Fibroblast of skin of left biceps (primary cell): ENCODE data around the gene VSIG10L.

Source experiments
- DNase-seq, 2 experiments: peaks; one replicate each; pipeline ENCODE4 v3.0.0-alpha.2; 2013; ENCODE audit warnings: low read depth in 2 of 2

The VSIG10L gene

DNA sequence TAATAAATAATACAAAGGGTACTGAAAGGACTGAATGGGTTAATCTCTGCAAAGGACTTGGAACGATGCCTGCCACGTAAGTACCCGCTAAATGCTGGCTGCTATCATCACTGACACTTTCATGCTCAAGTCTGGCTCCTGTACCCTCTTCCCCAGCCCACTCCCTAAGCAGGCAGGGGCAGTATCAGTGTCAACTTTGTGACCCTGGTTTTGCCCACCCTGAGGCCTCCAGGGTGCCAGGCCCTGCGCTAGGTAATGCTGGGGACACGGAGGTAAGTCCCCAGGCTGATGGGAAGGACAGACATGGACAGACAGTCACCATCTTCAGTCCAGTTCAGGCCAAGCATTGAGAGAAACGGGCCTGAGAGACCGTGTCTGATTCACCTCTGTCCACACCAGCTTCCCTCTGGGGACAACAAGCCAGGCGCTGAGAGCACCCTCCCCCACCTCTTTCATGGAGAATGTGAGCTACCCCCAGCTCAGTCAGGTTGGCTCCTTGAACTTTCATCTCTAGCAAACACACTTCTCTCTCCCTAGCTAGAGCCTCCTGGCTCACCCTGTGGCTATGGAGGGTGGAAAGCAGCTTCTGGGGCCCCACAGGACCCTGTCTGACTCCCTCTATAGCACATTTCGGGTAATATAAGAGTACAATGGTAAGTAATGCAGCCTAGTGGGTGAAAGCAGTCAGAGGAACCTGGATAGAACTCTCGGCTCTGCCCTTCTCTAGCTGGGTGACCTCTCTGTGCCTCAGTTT lies 23.4 kb upstream of the VSIG10L start:
- DNase-seq = no peak

DNA sequence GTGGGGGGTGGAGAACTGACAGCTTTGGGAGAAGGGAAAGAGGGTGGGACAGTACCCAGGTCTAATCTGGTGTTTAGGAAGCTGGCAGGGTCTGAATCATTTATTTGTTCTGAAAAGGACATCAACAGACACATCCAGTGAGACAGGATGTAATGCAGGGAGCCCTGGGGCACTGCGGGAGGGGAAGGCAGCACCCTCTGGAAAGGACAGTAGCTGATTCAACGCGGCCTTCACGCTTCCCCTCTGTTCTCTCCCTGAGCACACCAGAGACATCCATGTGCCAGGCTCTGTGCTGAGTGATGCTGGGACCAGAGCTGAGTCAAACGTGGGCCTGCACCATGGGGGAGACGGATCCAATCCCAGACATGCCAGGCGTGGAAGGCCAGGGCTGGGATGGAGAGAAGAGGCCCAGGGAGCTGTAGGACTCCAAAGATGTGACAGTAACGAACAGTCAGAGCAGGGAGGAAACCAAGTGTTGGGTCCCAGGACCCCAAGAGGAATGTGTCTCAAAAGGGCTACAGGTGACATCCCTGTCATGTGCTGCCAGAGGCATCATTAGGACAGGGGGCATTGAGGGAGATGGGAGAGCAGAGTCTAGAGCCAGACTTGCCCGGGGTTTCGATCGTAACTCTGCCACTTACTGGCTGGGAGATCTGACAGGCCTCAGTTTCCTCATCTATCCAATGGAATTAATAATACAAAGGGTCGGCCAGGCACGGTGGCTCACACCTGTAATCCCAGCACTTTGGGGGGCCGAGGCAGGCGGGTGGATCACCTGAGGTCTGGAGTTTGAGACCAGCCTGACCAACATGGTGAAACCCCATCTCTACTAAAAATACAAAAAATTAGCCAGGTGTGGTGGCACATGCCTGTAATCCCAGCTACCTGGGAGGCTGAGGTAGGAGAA lies 22.5 kb upstream of the VSIG10L start:
- no peak for DNase-seq

DNA sequence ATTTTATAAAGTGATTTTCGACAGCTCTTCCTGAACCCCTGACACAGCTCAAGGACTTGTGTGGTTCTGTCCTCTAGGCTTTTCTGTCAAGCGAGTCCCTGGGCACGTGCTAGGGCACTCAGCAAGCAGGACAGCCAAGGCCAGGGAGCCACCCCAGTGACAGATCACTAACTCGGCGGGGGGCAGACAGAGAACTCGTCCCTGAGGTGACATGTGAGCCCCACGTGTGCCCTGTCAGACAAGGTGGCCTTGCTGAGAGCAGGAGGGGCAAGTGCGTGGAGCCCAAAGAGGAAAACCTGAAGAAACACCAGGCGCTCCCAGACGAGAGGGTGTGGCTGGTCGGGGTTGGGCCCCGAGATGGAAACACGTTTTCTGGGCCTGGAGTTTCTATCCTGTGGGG lies 19.3 kb upstream of the VSIG10L start:
- no peak for DNase-seq

DNA sequence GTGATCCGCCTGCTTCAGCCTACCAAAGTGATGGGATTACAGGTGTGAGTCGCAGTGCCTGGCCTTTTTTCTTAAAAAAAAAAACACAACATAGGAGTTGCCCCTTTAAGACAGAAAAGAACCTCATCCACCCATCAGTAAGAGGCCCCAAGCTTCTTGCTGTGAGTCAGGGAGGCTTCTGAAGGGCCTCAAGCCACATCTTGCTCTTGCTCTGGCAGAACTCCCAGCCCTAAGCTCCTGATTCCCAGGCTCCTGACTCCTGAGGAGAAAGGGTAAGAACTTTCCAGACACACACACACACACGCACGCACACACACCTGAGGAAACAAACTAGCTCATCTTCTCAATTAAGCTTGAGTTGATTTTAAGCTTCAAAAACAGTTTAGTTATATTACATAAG lies 17.4 kb upstream of the VSIG10L start:
- DNase-seq = peak; percentile 44 to 51

DNA sequence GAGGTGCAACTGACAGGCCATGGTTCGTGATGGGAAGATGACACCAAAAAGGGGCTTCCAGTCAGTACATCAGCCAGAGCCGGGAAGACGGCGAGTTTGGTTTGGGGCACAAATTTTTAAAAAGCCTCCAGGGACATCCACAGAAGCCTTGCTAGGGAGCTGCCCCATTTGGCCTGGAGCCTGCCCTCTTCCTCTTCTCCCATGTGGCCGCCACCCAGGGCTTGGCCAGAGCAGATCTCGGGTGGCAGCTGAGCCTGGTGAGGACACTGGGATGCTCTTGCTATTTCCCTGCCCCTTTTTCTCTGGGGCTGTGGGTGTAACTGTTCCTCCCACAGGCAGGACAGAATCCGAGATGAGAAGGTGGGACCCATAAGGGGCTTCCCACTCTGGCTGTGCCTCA lies 16.0 kb upstream of the VSIG10L start:
- no peak for DNase-seq

DNA sequence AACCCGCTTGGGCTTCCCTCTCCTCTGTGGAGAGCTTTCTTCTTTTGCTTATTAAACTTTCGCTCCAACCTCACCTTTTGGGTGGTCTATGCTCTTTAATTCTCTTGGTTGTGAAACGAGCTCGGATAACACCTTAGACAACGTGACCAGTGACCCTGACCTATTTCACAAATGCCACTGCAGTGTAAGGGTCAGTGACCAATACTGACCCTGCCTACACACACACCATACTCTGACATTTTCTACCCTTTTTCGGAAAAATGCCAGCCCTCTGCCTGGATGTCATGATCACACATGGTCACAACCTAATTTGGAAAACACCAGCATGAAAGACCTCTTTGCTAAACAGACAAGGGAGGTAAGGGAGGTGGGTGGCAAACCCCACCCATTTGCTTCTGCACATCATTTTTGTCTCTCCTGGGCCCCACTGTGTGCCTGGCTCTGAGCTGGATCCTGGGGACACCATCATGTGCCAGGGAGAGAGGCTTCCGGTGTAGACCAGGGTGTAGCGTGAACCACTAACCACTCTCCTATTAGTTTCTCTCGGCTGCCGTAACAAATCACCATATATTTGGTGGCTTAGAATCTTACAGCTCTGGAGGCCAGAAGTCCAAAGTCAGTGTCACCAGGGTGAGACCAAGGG lies 14.3 kb upstream of the VSIG10L start:
- no peak for DNase-seq

DNA sequence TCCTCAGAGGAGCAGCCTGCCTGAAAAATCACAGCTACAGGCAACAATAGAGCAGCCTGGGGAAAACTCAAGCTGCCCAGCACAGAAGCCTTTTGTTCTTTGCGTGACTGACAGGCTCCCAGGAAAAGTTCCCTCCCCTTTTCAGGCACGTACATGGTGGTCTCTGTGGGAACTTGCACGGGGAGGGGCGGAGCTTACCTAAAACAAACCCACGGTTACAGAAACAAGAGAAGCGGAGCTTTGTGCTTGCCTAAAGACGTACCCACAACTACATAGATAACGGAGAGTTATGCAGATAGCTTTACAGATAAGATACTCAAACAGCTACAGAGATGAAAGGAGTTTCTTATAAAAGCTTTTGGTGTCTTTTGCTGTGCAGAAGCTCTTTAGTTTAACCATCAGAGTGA lies 12.8 kb upstream of the VSIG10L start:
- DNase-seq = no peak

DNA sequence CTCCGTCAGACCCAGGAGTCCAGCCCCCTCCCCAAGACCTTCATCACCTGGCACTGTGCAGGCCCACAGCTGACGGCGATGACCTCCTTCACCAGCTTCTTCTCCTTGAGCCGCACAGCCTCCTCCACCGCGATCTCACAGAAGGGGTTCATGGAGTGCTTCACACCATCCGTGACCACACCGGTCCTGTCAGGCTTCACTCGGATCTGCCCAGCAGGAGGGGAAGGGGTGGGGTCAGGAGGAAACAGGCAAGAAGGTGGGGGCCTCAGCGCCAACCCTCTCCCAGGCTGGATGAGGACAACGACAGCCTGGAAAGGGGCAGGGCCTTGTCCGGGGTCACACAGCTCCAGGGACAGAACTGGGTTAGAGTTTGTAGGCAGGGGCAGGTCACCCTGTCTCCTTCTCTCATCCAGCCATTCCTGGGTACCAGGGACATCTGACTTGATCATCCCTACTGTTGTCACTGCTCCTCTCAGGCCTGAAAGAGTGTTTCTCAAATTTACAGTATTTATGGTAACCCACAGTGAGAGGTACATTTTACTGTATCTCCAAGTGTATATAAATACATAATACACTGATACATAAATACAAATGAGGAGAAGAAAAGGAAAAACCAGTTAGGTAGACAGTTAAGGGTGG lies 12.3 kb upstream of the VSIG10L start:
- no peak for DNase-seq

DNA sequence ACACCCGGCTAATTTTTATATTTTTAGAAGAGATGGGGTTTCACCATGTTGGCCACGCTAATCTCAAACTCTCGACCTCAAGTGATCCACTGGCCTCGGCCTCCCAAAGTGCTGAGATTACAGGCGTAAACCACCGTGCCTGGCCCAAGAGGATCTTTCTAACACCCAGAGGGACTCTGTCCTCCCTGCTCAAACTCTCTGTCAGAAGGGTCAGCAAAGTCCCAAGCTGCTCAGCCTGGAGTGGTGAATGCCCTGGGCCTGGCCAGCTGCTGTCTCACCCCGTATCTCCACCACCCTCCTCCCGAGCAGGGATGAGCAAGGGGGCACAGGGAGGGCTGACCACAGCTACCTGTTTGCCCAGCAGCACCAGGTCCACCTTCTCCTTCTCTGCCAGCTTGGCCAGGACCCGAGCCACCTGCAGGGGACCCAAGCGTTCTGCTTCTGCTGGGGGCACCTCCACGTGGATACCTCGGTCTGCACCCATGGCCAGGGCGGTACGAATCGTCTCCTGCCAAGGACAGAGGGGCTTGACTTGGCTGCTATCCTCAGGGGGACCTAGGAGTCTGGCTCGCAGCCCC lies 10.9 kb upstream of the VSIG10L start:
- no peak for DNase-seq

DNA sequence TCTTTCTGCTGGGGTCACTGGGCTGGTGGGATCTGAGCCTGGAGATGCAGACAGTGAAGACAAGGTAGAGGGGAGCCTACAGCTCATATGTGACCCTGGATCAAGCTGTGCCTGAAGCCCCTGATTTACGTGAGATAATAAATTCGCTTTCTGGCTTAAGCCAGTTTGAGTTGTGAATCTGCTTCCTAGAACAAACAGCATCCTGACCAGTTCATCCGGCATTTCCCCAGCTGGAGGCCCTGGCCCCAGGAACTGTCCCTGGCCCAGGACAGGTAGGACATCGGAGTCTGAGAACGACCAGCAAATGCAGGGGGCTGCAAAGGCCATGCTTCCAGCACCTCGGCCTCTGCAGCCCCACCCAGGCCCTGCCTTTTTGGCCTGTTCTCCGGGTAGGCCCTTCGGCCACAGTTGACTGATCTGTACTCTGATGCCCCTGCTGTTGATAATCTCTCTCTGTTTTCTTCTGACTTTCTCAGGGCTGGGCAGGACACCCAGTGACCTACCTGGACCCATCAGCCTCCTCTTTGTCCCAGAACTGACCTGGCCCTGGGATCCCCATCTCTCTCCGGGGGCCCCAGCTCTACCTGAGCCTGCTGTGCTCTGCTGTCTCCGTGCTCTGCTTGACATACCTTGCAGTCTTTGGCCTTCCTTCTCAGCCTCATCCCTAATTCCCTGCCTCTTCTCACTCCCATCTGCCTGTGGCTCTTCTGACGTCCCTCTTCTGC lies 9.5 kb upstream of the VSIG10L start:
- no peak for DNase-seq

DNA sequence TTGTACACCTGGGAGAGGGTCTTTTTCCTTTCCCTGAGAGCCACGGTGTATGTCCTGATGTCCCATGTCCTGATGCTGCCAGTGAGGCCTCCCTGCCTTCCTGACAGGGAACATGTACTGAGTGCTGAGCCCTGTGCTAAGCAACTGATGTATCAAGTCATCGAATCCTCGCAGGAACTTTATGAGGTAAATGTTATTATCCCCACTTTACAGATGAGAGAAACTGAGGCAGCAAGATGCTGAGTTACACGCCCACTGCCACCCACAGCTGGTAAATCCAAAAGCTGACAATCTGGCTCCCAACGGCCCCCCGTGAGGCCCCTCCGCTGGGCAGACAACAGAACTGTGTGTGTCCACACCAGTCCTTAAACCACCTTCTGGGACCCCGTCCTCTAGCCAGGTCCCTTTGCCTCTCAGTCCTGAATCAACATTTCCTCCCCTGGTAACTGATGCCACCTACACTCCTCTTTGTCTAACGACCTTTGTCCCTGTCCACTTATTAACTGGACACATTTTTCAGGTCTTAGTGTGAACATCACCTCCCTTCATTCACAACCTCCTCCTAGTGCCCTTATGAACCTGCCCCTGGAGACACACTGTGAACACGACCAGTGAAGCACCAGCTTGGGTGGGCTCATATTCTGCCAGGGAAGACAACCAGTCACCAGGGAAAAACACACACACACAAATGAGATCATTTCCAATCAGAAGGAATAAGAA lies 5.4 kb upstream of the VSIG10L start:
- DNase-seq = no peak

DNA sequence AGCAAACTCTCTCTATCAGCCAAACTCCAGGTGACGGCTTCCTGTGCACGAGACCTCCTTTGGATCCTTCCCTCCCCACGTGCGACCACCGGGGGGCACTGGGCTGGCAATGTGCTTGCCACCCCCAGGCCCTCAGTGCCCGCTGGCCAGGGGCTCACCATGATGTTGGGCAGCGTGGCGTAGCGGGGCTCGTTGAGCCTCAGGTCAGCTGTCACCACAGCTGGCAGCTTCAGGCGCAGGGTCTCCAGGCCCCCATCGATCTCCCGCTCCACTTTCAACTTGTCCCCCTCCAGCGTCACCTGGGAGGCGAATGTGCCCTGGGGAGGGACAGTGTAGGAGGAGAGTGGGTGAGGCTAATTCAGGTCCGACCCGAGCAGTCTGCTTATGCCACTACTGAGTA lies 4.8 kb upstream of the VSIG10L start:
- no peak for DNase-seq

DNA sequence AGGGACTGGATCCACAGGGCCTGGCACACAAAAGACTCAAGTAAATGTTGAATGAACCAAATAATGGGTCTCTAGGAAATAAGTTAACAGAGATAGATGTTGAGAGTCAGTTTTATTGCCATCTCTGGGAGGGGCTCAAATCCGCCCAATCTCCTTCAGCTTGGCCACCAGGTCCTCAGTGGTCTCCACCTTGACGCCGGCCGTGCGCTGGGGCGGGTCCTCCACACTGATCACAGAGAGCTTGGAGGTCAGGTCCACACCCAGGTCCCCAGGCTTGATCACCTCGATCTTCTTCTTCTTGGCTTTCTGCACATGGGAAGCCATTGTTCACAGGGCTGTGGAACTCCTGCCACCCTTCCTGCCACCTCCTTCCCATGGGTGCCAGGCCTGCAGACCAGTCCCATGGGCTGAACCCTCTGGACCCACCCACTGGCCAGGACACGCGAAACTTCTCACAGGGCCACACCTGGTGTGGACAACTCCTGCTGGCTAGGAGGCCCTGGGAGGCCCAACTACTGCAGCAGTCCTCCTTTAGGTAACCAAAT lies 3.2 kb upstream of the VSIG10L start:
- no peak for DNase-seq

DNA sequence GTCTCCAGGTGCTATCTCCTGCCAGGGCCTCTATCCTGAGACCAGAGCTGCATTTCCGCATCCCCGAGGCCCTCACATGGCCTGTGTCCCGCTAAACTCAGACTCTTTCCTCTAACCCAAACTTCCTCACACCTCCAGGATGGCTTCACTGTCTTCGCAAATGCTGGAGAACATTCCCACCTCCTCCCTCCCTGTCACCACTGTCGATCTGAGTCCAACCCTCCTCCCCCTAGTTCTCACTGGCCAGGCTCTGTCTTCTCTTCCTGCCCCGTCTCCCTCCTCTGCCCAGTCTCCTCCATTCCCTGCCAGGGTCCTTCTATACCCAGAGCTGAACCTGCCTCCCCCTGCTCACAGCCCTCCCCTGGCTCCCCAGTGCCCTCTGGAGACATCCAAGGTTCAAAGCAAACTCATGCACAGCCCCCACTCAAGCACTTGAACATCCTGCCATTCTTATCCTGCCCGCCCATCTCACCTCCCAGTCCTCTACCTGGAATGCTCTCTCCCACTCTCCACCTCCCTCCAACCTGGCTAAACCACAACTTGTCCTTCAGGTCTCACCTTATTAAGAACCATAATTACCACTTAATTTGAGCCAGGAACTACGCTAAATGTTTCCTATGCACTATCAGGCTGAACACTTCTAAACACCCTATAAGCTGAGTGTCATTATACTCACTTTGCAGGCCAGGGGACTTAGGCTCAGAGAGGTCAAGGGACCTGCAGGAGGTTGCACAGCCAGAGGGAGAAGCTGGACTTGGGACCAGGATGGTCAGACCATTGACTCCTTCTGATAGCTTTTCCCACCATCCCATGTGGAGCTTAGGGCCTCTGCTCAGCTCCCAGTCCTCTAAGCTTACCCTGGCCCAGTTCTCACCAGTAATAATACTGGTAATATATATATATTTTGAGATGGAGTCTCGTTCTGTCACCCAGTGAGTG lies 961 bp upstream of the VSIG10L start:
- DNase-seq = no peak

DNA sequence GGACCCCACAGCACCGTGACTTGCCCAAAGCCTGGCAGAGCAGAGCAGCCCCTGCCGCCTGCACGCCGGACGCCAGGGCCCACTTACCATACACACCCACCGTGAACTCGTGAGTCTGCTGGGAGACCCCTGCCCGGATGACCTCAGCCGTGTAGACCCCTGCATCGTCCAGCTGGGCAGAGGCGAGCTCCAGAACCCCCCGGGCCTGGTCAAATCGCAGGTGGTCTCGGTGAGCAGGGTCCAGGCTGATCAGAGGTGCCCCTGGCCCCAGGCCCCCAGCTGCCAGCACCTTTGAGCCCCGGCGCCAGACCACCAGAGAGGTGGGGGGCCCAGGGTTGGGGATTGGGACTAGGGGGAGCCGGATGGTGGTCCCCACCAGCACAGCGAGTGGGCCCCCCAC lies 873 bp downstream of the VSIG10L start:
- no peak for DNase-seq

DNA sequence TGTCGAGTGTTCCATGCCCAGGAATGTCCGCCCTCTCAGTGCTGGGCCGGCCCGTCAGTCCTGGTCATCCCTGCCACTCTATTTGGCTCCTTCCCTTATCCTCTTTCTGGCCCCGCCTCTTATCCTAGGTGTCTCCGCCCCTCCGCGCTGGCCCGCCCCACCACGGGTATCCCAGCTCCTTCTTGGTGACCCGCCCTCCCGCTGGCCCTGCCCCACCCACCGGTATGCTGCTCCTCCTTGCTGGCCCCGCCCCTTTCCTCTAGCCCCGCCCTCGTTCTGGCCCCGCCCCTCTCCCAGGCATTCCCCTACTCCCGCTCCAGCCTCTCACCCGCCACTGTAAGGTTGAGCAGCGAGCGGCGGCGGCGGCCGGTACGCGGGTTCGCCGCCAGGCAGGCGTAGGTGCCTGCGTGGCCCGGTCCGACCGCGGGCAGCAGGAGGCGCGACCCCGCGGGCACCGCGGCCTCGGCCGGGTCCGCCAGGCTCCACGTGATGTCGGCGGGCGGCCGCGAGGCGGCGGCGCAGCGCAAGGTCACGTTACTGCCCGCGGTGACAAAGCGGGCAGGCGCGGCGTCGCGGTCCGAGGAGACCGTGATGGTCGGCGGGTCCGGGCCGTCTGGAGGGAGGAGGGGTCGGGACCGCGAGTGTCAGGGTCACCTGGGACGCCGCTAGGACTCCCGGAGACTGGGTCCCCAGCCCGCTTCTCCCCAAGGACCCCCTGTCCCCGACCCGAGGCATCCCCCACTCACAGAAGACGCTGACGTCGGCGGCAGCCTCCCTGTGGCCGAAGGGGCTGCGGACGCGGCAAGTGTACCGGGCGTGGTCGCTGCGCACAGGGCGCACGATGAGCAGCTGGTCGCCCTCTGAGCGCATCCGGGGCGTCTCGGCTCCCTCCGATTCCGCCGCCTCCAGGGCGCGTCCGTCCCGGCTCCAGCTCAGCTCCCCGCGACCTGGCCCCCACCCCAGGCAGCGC lies 2.0 kb downstream of the VSIG10L start:
- peak; percentile 86 to 87 for DNase-seq

DNA sequence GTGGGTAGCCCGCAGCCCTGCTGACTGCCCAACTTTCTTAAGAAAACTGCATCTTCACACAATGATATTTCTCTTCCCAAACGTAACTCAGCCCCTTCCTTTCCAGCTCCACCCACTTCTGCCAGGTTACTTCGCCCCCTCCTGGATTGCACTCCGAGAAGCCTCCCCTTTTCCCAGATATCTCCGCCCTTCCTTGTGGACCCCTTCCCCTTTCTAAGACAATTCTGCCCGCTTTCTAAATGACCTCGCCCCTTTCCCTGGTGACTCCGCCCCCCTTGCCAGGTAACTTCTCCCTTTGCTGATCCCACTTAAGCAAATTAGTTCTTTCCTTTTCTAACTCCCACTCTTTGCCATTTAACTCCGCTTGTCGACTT lies 2.6 kb downstream of the VSIG10L start:
- no peak for DNase-seq
